Muscle layer of colon (tissue), 2 donors: ENCODE measurements around the gene KIF24.
"Not testable (repeated sequence)": the region's sequence is repeated elsewhere in the genome, so short reads cannot be mapped to it uniquely, and the experiment has no call there.

ENCODE experiments used
- H3K27ac ChIP-seq: one replicate; pipeline ENCODE4 v1.7.0; 2013; ENCODE audit warnings: low read depth, mild to moderate bottlenecking, low read length, moderate library complexity
- H3K27me3 ChIP-seq, 2 donors: one replicate each; pipeline ENCODE4 v1.7.0; 2013; ENCODE audit warnings: low read length in 2 of 2, mild to moderate bottlenecking in 2 of 2; ENCODE audit not compliant: insufficient read depth in 2 of 2, control insufficient read depth in 1 of 2
- H3K36me3 ChIP-seq: one replicate; pipeline ENCODE4 v1.7.0; 2013; ENCODE audit warnings: mild to moderate bottlenecking, low read length; ENCODE audit not compliant: insufficient read depth
- H3K4me1 ChIP-seq: one replicate; pipeline ENCODE4 v1.7.0; 2013; ENCODE audit warnings: mild to moderate bottlenecking, low read length; ENCODE audit not compliant: insufficient read depth
- H3K4me3 ChIP-seq, 2 donors: one replicate each; pipeline ENCODE4 v1.7.0; 2013; ENCODE audit warnings: low read length in 2 of 2, low read depth in 1 of 2, mild to moderate bottlenecking in 1 of 2, moderate library complexity in 1 of 2
- H3K9ac ChIP-seq: one replicate; pipeline ENCODE4 v1.7.0; 2013; ENCODE audit warnings: low read length
- H3K9me3 ChIP-seq: one replicate; pipeline ENCODE4 v1.7.0; 2013; ENCODE audit warnings: mild to moderate bottlenecking, low read length
- donor health status: abdominal sarcoma.
- donor health status: Adenocarcinoma of cecum.

The KIF24 gene

DNA sequence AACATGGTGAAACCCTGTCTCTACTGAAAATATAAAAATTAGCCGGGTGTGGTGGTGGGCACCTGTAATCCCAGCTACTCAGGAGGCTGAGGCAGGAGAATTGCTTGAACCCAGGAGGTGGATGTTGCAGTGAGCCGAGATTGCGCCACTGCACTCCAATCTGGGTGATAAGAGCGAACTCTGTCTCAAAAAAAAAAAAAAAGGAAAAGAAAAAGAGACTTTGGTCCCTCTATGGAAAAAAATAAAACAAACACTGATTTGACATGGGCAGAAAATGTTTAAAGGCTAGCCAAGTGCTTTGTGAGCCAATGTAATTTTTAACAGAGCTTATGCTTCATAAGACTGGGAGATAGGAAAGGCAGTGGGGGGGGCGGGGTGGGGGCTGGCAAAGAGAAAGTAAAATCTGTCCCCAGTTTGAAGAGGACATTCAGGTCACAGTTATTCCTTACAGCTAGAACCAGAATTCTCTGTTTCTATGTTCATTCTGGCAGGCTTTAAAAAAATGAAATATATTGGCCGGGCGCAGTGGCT is 23.1 kb upstream of the KIF24 start:
- not testable (repeated sequence) for H3K36me3 ChIP-seq, H3K4me1 ChIP-seq, H3K27ac ChIP-seq, H3K9me3 ChIP-seq, H3K4me3 ChIP-seq, H3K27me3 ChIP-seq, H3K9ac ChIP-seq

DNA sequence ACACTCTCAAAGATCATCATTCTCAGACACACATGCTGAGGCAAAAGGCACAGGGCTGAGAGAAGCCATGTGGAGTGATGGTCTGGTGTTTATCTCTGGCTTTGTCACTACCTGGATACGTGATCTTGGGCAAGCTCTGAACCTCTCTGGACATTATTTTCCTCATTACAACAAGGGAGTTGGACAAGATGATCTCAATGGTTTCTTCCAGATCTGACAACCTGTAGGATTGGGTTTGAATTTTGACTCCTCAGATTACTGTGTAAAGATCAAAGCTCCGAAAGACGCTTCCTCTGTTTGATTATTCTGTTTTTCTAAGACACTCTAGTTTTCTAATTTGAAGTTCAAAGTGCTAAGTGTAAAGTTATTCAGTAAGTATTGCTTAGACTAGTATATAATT is 20.3 kb upstream of the KIF24 start:
- peaks cover 29% of the 10 kb centered on the region for H3K4me1 ChIP-seq
- no peak overlapping the region for H3K4me3 ChIP-seq
- H3K36me3 ChIP-seq = no peaks in the 10 kb centered on the region

GRCh38 chr9:34347800-34348158 is 18.7 kb upstream of the KIF24 start:
- Histone ChIP-seq H3K27ac (no peak overlapping the region), H3K9me3 (no peaks in the 10 kb centered on the region), H3K36me3 (no peaks in the 10 kb centered on the region), H3K4me3 (no peak overlapping the region), H3K27me3 (no peaks in the 10 kb centered on the region), H3K9ac (no peak overlapping the region), H3K4me1 (peaks cover 44% of the 10 kb centered on the region)

More for the DNA sequence above, 20.3 kb upstream of the KIF24 start:
- no peak overlapping the region for H3K9ac ChIP-seq
- H3K27me3 ChIP-seq = no peaks in the 10 kb centered on the region
- no peaks in the 10 kb centered on the region for H3K9me3 ChIP-seq
- no peak overlapping the region for H3K27ac ChIP-seq

DNA sequence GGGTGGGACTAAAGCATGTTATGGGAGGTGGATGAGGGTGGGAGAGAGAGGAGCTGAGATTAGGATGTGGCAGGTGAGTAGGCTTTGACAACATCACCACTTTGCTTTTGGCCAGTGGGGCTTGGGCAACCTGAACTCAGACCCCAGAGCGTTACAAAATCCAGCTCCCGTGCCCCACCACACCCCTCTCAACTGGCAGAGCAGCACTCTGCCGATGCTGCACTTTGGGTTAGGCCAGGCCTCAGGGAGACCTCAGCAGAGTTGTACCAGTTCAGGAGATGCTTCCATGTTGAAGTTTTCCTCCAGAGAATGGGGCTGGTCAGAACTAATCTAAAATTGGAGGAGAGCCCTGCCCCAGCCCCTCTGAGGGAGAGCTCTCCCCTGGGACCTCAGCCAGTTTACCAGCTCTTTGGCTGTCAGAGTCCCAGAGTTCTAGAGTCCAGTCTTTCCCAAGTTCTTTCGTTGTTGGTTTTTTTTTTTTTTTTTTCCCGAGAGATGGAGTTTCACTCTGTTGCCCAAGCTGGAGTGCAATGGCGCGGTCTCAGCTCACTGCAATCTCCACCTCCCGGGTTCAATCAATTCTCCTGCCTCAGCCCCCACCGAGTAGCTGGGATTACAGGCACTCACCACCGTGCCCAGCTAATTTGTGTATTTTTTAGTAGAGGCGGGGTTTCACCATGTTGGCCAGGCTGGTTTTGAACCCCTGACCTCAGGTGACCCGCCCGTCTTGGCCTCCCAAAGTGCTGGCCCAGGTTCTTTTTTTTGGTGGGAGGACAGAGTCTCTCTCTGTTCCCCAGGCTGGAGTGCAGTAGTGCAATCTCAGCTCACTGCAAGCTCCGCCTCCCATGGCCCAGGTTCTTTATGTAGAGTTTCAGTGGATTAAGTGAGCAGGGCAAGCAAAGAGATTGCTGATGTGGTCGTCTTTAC is 18.1 kb upstream of the KIF24 start:
- Histone ChIP-seq H3K36me3 (no peaks in the 10 kb centered on the region), H3K9ac (no peak overlapping the region), H3K27ac (peak overlapping the region; percentile 52), H3K9me3 (no peaks in the 10 kb centered on the region), H3K4me3 (no peak overlapping the region), H3K4me1 (peaks cover 51% of the 10 kb centered on the region), H3K27me3 (no peaks in the 10 kb centered on the region)

DNA sequence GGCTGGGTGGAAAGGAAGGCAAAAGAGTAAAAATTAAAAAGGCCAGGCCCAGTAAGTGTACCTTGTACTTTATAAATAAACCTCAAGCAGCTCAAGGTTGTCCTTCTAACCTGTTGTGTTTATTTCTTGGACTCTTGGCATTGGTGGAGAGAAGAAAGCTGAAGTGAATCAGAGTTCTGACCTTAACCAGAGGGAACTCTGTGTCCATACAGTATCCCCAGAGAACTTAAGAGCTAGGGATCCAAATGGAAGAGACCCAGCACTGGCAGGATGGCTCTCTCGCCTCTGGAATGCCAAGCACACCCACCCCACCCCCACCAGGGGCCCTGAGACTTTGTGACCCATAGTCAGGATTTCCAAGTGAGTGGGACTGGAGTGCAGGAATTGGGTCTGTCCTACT is 14.5 kb upstream of the KIF24 start:
- H3K9ac ChIP-seq = no peak overlapping the region

GRCh38 chr9:34343090-34343489 is 14.0 kb upstream of the KIF24 start:
- Histone ChIP-seq H3K4me1 (peaks cover 80% of the 10 kb centered on the region), H3K27ac (peak overlapping the region; percentile 94), H3K36me3 (peaks cover 13% of the 10 kb centered on the region)

More for the DNA sequence above, 14.5 kb upstream of the KIF24 start:
- peaks cover 77% of the 10 kb centered on the region for H3K4me1 ChIP-seq
- H3K4me3 ChIP-seq = no peak overlapping the region
- peaks cover 13% of the 10 kb centered on the region for H3K36me3 ChIP-seq
- H3K9me3 ChIP-seq = no peaks in the 10 kb centered on the region
- H3K27ac ChIP-seq = peak overlapping the region; percentile 94
- no peaks in the 10 kb centered on the region for H3K27me3 ChIP-seq

GRCh38 chr9:34341659-34342295 is 12.7 kb upstream of the KIF24 start:
- Histone ChIP-seq H3K4me1 (peaks cover 73% of the 10 kb centered on the region), H3K27ac (peak overlapping the region; percentile 94), H3K27me3 (no peaks in the 10 kb centered on the region), H3K36me3 (peaks cover 13% of the 10 kb centered on the region), H3K9me3 (no peaks in the 10 kb centered on the region), H3K4me3 (no peak overlapping the region), H3K9ac (no peak overlapping the region)

More at GRCh38 chr9:34343090-34343489, 14.0 kb upstream of the KIF24 start:
- Histone ChIP-seq H3K27me3 (no peaks in the 10 kb centered on the region), H3K9ac (no peak overlapping the region), H3K4me3 (no peak overlapping the region), H3K9me3 (no peaks in the 10 kb centered on the region)

GRCh38 chr9:34338665-34339385 is 9.8 kb upstream of the KIF24 start:
- Histone ChIP-seq H3K9ac (no peak overlapping the region), H3K27me3 (no peaks in the 10 kb centered on the region), H3K4me3 (no peak overlapping the region), H3K4me1 (peaks cover 60% of the 10 kb centered on the region), H3K27ac (peak overlapping the region; percentile 71), H3K36me3 (peaks cover 13% of the 10 kb centered on the region), H3K9me3 (no peaks in the 10 kb centered on the region)

GRCh38 chr9:34338079-34338478 is 9.0 kb upstream of the KIF24 start:
- H3K9ac ChIP-seq, H3K27me3 ChIP-seq, H3K9me3 ChIP-seq, H3K4me3 ChIP-seq, H3K27ac ChIP-seq: not testable (repeated sequence)
- Histone ChIP-seq H3K4me1 (peaks cover 52% of the 10 kb centered on the region), H3K36me3 (peaks cover 13% of the 10 kb centered on the region)

DNA sequence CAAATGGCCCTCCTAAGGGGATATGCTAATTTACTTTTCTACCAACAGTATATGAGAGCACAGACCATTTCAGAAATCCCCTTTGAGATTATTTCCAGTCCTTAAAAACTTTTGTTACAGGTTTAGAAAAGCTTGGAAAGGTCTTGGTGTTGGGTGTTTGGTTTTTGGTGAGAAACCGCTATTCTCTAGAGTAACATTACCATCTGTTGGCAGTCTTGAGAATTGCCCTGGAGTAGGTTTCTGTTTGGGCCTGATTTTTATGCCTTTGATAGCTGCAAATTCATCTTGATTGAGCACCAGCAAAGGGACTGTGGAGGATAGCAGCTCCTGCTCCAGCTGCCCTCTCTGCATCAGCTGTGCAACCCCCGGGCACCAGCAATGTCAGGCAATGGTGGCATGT is 8.3 kb upstream of the KIF24 start:
- Histone ChIP-seq H3K4me1 (peaks cover 49% of the 10 kb centered on the region), H3K36me3 (peaks cover 13% of the 10 kb centered on the region), H3K9me3 (no peaks in the 10 kb centered on the region), H3K27me3 (no peaks in the 10 kb centered on the region), H3K27ac (no peak overlapping the region), H3K4me3 (no peak overlapping the region), H3K9ac (no peak overlapping the region)

GRCh38 chr9:34335376-34335775 is 6.3 kb upstream of the KIF24 start:
- Histone ChIP-seq H3K4me3 (no peak overlapping the region), H3K27ac (no peak overlapping the region), H3K4me1 (peaks cover 37% of the 10 kb centered on the region), H3K9me3 (no peaks in the 10 kb centered on the region), H3K9ac (no peak overlapping the region), H3K36me3 (peaks cover 12% of the 10 kb centered on the region), H3K27me3 (no peaks in the 10 kb centered on the region)
